Pons (tissue), 1 donor: ENCODE measurements around the gene SLC22A17.

Experiments
- DNase-seq: peaks from one replicate; pipeline ENCODE4 v3.0.0-alpha.2; 2016; ENCODE audit warnings: low spot score

SLC22A17 gene

DNA sequence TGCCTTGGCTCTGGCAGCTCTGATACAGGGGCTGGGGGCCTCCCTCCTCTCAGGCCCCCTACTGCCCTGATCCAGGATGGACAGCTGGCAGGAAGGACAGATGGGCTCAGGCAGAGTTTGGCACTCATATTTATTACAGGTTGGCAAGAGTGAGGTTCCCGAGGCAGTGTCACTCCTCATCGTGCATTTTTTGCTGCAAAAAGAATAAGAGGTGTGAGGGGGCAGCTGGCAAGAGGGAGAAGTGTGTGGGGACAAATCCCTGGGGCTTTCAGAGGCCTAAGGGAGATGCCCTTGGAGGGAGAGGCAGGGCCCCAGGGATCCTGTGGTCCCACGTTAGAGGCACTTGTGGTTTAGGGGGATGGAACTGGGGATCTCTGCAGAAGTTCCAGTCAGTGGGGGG lies 29.2 kb upstream of the SLC22A17 start:
- DNase-seq, result no peak

GRCh38 chr14:23380976-23381375 lies 28.3 kb upstream of the SLC22A17 start:
- DNase-seq, result no peak

DNA sequence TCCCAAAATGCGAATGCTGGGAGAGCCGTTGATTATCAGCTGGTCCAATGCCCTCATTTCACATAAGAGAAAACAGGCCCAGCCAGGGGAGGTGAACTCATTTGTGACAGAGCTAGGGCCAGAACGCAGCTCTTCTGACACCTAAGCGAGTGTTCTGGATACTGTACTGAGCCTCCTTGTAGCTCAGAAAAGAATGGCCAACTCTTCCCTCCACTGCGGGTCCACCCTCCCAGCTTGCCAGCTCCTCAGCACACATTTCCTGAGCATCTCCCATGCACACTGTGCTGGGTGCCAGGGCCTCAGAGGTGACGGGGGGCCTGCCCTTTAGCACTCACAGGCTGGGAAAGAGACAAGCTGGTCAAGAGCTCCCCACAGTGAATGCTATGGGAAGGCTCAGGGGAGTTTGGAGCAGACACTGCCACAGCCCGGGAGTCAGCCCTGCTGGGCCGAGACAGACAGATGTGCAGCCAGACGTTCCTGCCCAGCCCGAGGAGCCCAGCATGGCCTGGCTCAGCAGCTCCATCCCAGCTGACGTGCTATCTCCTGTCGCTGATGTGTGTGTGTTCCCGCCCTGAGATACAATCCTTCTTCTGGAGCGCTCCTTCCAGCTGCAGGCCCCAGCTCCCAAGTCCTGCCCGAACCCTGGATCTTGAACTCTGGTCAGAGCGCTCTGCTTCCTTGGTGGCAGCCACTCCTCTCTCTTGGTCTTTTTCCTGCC lies 27.7 kb upstream of the SLC22A17 start:
- DNase-seq, result peak; percentile 30

DNA sequence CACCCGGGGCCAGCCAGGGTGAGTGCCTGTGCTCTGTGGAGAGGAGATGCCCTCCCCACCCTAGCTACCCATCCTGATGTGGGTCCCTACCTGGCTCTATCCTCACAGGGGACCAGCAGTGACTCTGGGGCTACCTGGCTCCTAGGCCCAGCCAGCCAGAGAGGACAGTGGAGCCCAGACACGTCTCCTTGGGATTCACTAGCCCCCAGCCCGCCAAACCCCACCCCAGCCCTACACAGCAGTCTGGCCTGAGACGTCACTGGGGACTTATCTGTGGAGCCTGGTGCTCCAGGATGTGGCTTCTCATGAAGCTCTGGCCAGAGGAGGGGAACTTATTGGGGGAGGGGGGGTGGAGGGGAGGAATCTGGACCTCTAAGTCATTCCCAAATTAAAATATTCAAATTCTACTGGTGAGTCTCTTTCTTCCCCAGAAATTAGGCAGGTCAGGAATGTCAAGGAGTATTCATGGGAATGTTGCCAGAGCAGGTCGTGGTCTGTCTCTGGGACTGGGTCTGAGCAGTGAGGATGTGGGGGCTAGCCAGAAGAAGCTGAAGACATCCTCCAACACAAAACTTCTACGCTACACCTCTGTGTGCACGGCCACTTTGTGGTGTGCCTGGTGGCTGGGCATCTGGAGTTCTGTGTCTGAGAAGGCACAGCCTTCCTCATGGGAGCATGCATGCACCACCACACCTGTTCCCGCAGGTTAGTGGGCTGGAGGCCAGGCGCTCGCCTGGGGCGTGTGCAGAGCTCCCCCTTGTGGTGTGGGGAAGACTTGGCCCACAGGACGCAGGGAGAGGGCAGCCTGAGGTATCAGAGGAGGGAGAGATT lies 26.9 kb upstream of the SLC22A17 start:
- DNase-seq, result peak; percentile 46

- no peak for DNase-seq
These were observed 26.0 kb upstream of the SLC22A17 start for GRCh38 chr14:23378612-23379220.

DNA sequence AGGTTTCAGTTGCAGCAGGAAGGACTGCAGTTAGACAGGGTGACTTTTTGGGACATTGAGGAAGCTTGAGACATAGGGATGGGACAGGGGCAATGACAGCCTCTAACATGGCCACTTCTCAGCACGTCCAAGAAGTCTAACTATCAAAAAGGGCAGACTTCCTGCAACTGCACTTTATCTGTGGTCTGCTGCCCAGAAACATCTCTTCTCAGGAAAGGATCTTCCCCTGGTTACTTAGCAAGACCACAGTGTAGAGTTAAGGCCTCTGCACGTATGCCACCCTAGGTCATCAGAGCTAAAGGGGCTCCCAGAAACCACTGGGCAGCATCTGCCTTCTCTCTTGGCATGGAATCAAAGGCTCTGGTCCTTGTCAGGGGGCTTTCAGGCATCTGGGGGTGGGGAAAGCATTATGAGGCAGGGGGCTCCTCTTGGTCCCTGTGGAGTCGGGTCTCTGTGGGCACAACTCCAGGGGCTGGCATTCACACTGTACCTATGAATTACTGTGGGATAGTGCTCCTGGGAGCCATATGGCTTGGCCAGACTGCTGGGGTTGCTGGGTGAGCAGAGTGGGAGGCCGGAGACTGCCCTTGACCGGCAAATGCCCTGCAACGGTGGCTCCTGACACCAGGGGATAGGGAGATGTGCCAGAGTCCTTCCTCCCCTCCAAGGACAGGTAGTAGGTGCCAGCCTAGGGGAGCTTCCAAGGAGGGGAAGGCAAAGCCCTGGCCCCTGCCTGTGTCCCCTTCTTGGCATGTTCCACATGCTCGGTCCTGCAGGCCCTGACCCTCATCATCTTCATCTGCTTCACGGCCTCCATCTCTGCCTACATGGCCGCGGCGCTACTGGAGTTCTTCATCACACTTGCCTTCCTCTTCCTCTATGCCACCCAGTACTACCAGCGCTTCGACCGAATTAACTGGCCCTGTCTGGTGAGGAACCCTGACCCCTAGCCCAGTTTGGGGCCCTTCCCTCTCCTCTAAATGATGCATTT lies 25.2 kb upstream of the SLC22A17 start:
- DNase-seq, result no peak

GRCh38 chr14:23377198-23377550 lies 24.5 kb upstream of the SLC22A17 start:
- DNase-seq, result no peak

DNA sequence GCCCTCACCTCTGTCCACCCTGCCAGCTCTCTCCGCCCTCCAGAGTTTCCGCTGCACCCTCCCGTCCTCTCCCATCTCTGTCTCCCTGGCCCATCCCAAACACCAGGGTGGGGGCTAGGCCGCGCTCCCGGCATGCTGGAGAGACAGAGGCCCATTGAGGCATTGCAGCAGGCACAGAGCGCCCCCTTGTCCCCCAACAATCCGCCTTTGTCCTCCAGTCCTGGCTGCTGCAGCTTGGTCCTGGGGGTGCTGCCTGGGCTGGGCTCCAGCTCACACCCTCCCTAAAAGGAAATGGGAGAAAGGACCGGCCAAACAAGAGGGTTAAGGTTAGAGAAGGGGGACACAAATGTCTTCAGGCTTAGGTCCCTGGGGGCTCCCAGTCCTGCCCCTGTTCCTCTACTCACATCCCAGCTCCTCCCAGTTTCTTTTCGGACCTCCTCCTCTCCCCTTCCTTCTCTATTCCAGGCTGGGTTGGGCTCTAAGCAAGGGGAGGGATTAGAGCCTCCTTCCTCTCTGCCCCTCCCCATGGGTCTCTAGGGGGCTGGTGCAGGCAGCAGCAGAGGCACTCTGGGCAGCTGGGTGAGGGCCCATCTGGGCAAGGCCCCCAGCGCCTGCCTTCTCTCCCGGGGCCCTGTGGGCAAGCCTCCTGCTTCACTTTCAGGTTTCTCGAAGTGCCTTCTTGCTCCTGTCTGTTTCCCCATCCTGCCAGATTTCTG lies 24.0 kb upstream of the SLC22A17 start, which contains the start of gene CMTM5:
Gene CMTM5, plus strand, starts transcription at position 565 of the 716 bp plus-strand sequence. CDS start 206 bp downstream, outside the sequence.
- DNase-seq, result peak; percentile 97

GRCh38 chr14:23375527-23376251 lies 23.0 kb upstream of the SLC22A17 start:
- no peak for DNase-seq

DNA sequence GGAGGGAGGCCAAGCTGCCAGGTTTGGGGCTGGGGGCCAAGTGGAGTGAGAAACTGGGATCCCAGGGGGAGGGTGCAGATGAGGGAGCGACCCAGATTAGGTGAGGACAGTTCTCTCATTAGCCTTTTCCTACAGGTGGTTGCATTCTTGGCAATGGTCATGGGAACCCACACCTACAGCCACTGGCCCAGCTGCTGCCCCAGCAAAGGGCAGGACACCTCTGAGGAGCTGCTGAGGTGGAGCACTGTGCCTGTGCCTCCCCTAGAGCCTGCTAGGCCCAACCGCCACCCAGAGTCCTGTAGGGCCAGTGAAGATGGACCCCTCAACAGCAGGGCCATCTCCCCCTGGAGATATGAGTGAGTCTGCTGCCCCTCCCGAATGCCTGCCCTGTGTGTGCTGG lies 20.4 kb upstream of the SLC22A17 start:
- DNase-seq, result no peak

DNA sequence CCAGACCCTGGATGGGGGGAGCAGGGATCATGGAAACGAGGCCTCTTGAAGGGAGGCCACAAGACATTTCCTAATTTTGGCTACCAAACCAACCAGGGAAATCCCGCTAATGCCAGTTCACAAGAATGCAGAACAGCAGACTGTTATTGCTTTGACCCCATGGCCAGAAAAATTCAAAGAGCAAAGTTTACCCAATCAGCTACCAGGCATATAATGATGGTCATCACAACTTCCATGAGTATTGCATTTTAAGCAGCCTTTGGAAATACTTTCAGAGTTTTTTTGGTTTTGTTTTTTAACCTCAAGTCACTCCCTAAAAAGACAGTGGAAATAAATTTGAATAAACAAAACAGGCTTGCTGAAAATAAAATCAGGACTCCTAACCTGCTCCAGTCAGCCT lies 19.8 kb upstream of the SLC22A17 start, which contains the start of gene IL25:
Gene IL25, plus strand, starts transcription at position 301 of the 400 bp plus-strand sequence.
- DNase-seq, result no peak

- no peak for DNase-seq
These were observed 19.2 kb upstream of the SLC22A17 start for GRCh38 chr14:23371865-23372264.

DNA sequence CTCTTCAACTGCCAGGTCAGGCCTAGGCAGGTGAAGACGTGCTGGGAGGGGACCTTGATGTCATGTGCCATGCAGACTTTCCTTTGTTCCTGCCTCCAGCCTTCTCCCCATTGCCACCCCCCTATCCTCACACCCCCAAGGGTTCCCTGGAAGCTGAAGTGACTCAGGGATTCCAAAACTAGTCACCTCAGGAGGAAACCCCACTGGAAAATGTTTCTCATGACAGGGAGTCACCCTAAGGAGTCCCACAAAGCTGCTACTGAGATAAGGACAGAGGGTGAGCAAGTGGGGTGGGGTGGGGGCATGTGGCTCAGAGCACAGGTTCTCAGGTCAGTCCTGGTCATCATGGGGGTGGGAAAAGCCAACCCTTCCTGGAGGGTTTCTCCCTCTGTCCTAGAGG lies 17.5 kb upstream of the SLC22A17 start:
- no peak for DNase-seq

DNA sequence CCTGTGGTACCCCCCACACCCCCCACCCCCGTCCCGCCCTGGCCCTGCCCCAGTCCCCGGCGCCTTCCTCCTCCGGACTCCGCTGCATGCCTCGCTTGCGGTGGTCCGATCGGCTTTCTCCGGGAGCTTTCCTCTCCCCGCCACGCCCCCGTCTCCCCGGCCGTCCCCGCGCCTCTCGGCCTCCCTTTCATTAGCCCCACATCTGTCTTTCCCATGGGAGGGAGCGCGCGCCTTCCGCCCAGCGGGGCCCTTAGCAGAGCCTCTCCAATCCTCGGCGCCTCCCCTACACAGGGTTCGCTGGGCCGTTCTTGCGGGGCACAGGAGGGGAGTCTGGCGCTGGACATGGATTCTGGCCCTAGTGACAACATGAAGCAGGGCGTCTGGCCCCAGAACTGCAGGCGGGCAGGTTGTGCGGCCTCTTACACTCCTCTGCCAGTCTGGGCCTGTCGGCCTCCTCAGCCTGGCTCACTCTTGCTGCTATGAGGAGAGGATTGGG lies 13.8 kb upstream of the SLC22A17 start:
- DNase-seq, result peak; percentile 69

DNA sequence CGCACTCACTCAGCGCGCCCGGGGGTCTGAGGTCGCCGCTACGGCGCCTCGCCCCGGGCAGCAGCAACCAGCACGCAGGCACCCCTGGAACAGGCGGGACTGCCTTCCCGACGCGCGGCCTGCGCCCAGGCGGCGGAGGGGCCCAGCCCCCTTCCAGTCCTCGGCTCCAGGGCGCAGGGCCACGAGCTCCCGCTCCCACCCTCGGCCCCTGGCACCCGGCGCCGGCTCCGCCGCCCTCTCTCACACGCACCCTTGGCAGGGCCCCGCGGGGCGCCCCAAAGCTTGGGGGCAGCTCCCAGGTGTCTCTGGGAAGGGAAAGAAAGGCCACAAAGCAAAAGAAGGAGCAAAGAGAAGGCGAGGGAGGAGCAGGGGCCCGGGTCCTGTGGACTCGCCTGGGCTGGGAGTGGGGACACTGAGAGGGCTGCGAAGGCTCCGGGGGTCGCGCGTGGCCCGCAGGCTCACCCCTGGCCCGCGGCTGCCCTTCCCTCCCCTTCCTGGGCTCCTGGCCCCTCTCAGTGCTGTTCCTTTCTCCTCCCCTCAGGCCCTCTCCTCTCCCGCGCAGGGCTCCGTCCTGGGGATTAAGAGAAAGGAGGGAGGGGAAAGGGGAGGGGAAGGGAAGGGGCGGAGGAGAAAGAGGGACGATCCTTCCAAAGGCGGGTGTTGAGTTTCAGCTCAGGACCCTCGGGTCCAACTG lies 13.2 kb upstream of the SLC22A17 start:
- peak; percentile 86 for DNase-seq

DNA sequence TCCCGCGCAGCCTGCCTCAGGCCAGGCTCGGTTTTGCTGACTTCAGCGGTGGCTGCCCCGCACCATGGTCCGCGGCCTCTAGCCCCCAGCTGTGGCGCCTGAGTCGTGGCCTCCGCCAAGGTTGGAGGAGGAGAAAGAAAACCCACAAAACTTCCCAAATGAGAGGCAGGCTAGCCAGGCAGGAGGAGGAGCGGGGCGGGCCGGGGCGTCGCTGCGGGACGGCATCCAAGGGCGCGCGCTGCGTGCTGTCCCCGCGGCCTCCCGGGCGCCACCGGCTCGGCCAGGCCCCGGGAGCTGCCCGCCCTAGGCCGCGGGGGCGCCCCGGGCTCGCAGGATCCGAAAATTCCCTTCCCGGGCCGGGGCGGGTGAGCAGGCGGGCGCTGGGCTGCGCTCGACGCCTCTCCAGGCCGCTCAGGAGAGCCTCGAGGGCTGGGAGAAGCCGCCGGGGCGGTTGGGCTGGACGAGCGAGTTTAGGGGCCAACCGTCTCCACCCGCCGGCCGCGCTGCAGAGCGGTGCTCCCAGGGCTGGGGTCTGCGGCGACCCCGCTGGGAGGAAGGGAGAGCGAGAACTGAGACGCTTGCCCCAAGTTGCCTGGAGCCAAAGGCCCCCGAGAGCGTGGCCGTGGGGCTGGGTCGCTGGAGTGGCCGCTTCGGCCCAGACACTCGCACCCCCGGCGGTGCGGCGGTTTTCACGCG lies 12.5 kb upstream of the SLC22A17 start, which contains the start of gene EFS:
Gene EFS, minus strand, starts transcription at position 137 of the 696 bp plus-strand sequence. CDS start 147 bp downstream, outside the sequence.
- no peak for DNase-seq

DNA sequence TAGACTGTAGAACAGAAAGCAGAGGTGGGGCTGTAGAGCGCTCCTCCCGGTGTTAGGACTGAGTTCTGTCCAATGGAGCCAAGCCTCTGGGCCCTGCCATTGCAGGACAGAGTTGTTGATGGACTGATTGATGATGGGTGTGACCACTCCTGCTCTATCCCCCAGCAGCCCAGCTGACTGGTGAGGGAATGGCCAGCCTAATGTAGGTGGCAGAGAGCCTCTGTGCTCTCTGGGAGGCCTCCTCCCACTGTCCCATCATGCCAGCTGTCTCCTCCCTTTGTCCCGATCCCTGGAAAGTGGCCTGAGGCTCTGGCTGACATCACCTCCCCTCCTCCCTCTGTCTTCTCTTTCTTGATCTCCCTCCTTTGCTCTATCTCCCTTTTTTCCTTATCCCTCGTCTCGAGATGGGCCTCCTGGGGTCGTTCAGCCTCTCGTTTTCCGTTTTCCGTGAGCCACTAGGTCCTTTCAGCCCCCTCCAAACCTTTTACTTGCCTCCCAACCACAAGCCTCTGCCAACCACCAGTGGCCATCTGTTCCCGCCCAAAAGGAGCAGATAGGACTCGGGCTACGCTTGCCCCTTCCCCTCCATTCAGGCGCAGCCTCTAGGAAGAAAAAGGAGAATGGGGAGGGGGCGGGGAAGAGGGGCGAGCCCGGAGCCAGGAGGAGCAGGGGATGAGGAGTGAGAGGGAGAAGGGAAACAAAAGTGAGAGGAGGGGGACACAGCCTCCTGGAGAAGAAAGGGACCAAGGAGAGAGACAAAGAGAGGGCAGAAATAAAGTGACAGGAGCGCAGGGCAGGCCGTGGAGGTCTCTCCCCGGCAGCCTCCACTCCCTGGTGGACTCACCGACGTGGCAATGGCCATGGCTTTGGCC lies 11.7 kb upstream of the SLC22A17 start:
- DNase-seq, result peak; percentile 92

- peak; percentile 39 for DNase-seq
These were observed 9.5 kb upstream of the SLC22A17 start for GRCh38 chr14:23362200-23362599.
